Kidney glomerular epithelial cell (primary cell): Measurements from ENCODE around the gene NUDCD3.

Experiments
- DNase-seq: peaks from one replicate; lab custom pipeline; 2025; lab: John Stamatoyannopoulos, UW

Gene NUDCD3

GRCh38 chr7:44353668-44354067 is 136.8 kb downstream of the NUDCD3 start:
- no peak for DNase-seq

- no peak for DNase-seq
These were observed 141.3 kb downstream of the NUDCD3 start for GRCh38 chr7:44348851-44349781.

- DNase-seq = no peak
These were observed 142.2 kb downstream of the NUDCD3 start for GRCh38 chr7:44348300-44348699.

GRCh38 chr7:44347546-44348114 is 142.8 kb downstream of the NUDCD3 start:
- DNase-seq = no peak

GRCh38 chr7:44346063-44346462 is 144.4 kb downstream of the NUDCD3 start:
- no peak for DNase-seq

GRCh38 chr7:44341401-44341800 is 149.1 kb downstream of the NUDCD3 start:
- no peak for DNase-seq

GRCh38 chr7:44338600-44338999 is 151.9 kb downstream of the NUDCD3 start:
- DNase-seq = no peak

- DNase-seq = no peak
These were observed 154.0 kb downstream of the NUDCD3 start for GRCh38 chr7:44336491-44336890.

- DNase-seq = no peak
These were observed 155.3 kb downstream of the NUDCD3 start for GRCh38 chr7:44335184-44335583.

- DNase-seq = no peak
These were observed 155.7 kb downstream of the NUDCD3 start for GRCh38 chr7:44334734-44335097.

- DNase-seq = no peak
These were observed 156.3 kb downstream of the NUDCD3 start for GRCh38 chr7:44333911-44334733.

GRCh38 chr7:44331682-44332081 is 158.8 kb downstream of the NUDCD3 start:
- no peak for DNase-seq

GRCh38 chr7:44330331-44330730 is 160.1 kb downstream of the NUDCD3 start:
- no peak for DNase-seq

- no peak for DNase-seq
These were observed 160.6 kb downstream of the NUDCD3 start for GRCh38 chr7:44329888-44330287.
